ENCODE data around the gene PCNX4.

Gene PCNX4

DNA sequence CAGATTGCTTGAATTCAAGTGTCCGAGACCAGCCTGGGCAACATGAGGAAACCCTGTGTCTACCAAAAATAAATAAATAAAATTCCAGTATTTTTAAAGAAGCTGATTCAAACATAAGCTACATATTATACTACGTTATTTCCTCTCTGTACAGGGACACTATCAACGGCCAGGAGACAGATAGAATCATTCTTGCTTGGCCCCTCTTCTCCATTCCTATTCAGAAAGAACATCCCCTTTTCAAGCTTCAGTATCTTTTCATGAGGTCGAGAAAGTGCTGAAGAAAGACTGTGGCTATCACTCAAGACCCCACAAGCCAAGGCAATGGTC, 73.8 kb downstream of the PCNX4 start:
- H3K4me3 ChIP-seq (ENCODE audit: low read depth, low read length), result peak overlapping the region; percentile 92
- in situ Hi-C loops (cut with HindIII; ENCODE audit: low sequenced_read_pairs), result no loop called here

GRCh38 chr14:60166142-60166541, 74.4 kb downstream of the PCNX4 start:
- in situ Hi-C loops (cut with HindIII; ENCODE audit: low sequenced_read_pairs), result no loop called here
- H3K4me3 ChIP-seq (ENCODE audit: low read depth, low read length), result no peak overlapping the region
- no peak for TF ChIP-seq CTCF (IDR thresholded peaks at IDR 0.05; ENCODE audit: low read depth, low read length)
- DNase-seq (ENCODE audit: low read depth, low spot score), result no peak

More for the DNA sequence above, 73.8 kb downstream of the PCNX4 start:
- DNase-seq (ENCODE audit: low read depth, low spot score), result no peak
- no peak for TF ChIP-seq CTCF (IDR thresholded peaks at IDR 0.05; ENCODE audit: low read depth, low read length)

DNA sequence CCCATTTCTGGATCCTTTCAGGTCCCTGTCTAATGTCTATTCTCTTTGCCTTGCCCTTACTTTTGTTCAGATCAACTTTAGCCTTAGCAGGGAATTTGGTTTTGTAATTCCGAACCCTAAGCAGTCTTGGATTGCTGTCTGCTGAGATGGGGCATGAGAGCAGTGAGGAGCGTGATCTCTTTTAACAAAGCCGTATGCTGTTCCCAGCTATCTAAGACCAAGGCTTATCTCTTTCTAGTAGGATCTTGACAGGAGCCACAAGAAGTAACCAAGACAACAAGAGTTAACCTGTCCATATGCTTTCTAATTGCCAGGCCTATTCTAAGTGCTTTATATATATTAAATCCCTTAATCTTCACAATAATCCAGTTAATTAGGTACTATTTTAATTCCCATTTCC, 78.0 kb downstream of the PCNX4 start:
- no peak for DNase-seq (ENCODE audit: low read depth, low spot score)
- H3K4me3 ChIP-seq (ENCODE audit: low read depth, low read length), result no peak overlapping the region
- in situ Hi-C loops (cut with HindIII; ENCODE audit: low sequenced_read_pairs), result no loop called here
- no peak for TF ChIP-seq CTCF (IDR thresholded peaks at IDR 0.05; ENCODE audit: low read depth, low read length)

DNA sequence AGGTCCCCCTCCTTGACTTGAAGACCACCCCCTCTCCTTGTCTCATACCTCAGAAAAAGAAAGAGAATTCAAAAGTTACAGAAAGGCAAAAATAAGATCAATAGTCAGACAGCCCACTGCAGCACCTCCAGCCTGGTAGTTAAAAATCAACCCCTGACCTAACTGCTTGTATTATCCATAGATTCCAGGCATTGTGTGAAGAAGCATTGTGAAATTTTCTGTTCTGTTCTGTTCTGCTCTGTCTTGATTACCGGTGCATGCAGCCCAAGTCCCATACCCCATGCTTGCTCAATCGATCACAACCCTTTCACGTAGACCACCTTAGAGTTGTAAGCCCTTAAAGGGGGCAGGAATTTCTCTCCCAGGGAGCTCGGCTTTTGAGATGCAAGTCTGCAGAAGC, 79.2 kb downstream of the PCNX4 start:
- DNase-seq (ENCODE audit: low read depth, low spot score), result no peak
- no peak for TF ChIP-seq CTCF (IDR thresholded peaks at IDR 0.05; ENCODE audit: low read depth, low read length)
- in situ Hi-C loops (cut with HindIII; ENCODE audit: low sequenced_read_pairs), result no loop called here
- no peak overlapping the region for H3K4me3 ChIP-seq (ENCODE audit: low read depth, low read length)

DNA sequence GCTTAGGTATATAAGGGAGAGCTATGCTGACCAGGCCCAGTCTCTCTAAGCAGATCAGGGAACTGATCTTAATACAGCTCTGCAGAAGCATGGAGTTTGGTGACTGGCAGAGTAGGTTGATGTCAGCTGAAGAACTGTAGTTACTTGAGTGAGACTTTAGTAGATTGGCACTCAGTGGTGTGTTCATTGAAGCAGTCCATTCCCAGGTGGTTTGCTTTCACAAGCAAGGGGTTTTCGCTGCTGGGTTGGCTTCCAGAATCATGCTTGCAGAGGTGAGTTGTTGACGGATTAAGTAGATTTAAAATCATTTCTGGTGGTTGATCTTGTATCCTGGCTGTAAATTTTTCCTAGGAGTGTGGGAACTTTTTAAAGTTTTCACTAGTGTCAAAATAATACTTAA, 80.0 kb downstream of the PCNX4 start:
- in situ Hi-C loops (cut with HindIII; ENCODE audit: low sequenced_read_pairs), result no loop called here

DNA sequence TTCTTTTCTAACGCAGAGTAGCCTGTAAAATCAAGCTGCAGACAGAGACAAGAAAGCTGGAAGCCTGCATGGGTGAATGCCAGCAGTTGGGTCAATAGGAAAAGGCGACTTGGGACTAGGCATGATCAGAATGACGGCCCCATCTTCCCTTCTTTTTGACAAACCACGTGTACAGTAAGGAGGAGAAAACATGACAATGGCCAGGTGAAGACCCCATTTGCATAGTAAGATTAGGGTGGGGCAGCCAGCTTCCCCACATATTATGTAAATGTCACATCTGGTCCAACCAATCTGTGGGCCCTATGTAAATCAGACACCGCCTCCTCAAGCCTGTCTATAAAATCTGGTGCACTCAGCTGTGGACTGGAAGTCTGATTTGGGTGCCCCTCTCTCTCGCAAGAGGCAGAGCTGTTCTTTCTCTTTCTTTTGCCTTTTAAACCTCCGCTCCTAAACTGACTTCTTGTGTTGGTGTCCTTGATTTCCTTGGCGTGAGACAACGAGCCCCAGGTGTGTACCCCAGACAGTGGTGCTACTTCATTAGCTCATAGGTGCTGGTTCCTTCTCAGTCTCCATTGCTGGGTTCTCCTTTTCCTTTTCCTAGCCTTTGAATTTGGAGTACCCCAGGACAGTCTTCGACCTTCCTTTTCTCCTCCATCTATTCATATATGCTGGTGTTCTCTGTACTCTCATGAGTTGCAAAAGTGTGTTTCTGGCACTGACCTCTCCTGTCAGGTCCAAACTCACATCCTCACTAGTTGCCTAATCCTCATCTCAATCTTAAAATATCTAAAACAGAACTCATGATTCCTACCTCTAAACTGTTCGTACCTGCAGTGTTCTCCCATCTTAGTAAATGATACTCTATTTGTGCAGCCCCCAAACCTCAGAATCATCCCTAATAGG, 82.9 kb downstream of the PCNX4 start:
- no peak overlapping the region for H3K4me3 ChIP-seq (ENCODE audit: low read depth, low read length)
- no peak for DNase-seq (ENCODE audit: low read depth, low spot score)
- in situ Hi-C loops (cut with HindIII; ENCODE audit: low sequenced_read_pairs), result no loop called here
- no peak for TF ChIP-seq CTCF (IDR thresholded peaks at IDR 0.05; ENCODE audit: low read depth, low read length)

More for the DNA sequence above, 80.0 kb downstream of the PCNX4 start:
- DNase-seq (ENCODE audit: low read depth, low spot score), result no peak
- no peak for TF ChIP-seq CTCF (IDR thresholded peaks at IDR 0.05; ENCODE audit: low read depth, low read length)
- H3K4me3 ChIP-seq (ENCODE audit: low read depth, low read length), result no peak overlapping the region
